ENCODE data around the gene SPATA16.
"Not testable (repeated sequence)": the region's sequence is repeated elsewhere in the genome, so short reads cannot be mapped to it uniquely, and the experiment has no call there.

Gene SPATA16

GRCh38 chr3:172882563-172882962 is 258.5 kb downstream of the SPATA16 start:
- no peak for TF ChIP-seq CTCF (IDR thresholded peaks at IDR 0.05; ENCODE audit: low read depth, low read length)
- no peak for DNase-seq (ENCODE audit: low read depth in 2 of 2)
- H3K4me3 ChIP-seq (replicated peaks in 1 of 2; ENCODE audit: low read depth in 2 of 2, low read length in 2 of 2) = no peak overlapping the region

DNA sequence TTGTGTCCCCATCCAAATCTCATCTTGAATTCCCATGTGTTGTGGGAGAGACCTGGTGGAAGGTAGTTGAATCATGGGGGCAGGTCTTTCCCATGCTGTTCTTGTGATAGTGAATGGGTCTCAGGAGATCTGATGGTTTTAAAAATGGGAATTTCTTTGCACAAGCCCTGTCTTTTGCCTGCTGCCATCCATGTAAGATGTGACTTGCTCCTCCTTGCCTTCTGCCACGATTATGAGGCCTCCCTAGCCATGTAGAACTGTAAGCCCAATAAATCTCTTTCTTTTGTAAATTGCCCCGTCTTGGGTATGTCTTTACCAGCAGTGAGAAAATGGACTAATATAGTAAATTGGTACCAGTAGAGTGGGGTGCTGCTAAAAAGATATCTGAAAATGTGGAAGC is 261.7 kb downstream of the SPATA16 start:
- not testable (repeated sequence) for DNase-seq (ENCODE audit: low read depth in 2 of 2); H3K4me3 ChIP-seq (replicated peaks in 1 of 2; ENCODE audit: low read depth in 2 of 2, low read length in 2 of 2)

DNA sequence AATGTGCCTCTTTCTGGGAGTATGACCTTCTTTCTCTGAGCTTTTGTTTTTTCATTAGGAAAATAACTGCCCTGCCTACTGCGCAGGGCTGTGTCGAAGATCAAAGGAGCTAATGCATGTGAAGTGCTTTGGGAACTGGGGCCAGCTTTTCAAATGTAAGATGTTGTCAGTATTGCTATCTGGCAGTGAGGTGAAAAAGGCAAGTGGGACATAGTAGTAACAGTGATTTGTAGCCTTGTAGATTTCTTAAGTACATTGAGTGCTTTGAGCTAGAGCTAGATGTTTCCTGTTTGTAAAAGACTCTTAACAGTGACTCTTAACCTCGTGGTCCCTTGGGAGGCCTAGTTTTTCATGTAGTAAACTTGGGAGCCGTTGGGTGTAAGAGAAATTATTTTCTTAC is 264.0 kb downstream of the SPATA16 start:
- H3K4me3 ChIP-seq (replicated peaks in 1 of 2; ENCODE audit: low read depth in 2 of 2, low read length in 2 of 2) = no peak overlapping the region
- peak; percentile 53 to 61 for DNase-seq (ENCODE audit: low read depth in 2 of 2)
- no peak for TF ChIP-seq CTCF (IDR thresholded peaks at IDR 0.05; ENCODE audit: low read depth, low read length)

GRCh38 chr3:172876297-172876696 is 264.7 kb downstream of the SPATA16 start:
- no peak overlapping the region for H3K4me3 ChIP-seq (replicated peaks in 1 of 2; ENCODE audit: low read depth in 2 of 2, low read length in 2 of 2)
- TF ChIP-seq CTCF (IDR thresholded peaks at IDR 0.05; ENCODE audit: low read depth, low read length) = no peak
- DNase-seq (ENCODE audit: low read depth in 2 of 2) = no peak

DNA sequence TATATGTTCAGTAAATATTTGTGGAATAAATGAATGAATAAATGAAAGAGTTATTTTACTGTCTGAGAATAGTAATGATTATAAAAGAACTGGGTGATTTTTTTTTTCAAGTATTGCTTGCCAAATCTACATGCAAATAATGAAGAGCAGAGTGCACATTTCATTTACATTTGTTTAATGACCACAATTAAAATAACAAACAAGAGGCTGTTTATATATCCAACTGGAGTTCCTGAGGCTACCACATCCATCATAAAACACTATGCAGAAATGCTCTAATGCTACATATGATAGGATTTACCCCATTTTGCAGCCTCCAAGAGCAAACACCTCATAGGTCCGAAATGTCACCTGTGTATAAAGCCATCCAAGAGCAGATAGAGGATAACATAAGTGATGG is 266.0 kb downstream of the SPATA16 start:
- no peak for TF ChIP-seq CTCF (IDR thresholded peaks at IDR 0.05; ENCODE audit: low read depth, low read length)
- no peak for DNase-seq (ENCODE audit: low read depth in 2 of 2)
- H3K4me3 ChIP-seq (replicated peaks in 1 of 2; ENCODE audit: low read depth in 2 of 2, low read length in 2 of 2) = no peak overlapping the region

DNA sequence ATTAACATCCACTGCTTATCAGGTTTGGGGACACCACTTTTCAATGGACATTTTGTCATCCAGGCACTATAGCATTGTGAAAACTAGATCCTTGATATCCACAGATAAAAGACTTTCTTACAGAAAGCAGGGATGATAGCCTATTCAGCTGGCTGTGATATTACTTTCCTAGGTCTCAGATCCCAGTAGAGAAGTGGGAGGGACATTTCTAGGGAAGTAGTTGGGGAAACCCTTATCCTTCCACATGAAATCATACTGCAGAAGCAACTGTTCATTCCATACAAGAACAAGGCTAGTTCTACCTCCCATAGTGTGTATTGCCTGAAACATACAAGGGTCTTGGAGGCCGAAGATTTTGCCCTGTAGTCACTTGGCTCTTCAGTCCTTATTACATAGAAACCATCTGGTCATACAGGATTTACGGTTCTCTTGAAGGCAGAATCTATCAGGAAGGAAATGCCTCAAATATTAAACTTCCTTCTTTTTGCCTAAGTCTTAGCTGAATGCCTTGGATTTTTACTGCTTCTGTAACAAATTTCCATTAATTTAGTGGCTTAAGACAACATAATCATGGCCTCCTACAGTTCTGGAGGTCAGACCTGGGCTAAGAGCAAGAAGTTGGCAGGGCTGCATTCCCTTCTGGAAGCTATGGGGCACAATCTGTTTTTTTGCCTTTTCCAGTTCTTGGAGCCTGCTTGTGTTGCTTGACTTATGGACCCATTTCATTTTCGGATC is 271.1 kb downstream of the SPATA16 start:
- peak in 1 of 2 donors; percentile 42 for DNase-seq (ENCODE audit: low read depth in 2 of 2)
- TF ChIP-seq CTCF (IDR thresholded peaks at IDR 0.05; ENCODE audit: low read depth, low read length) = no peak

DNA sequence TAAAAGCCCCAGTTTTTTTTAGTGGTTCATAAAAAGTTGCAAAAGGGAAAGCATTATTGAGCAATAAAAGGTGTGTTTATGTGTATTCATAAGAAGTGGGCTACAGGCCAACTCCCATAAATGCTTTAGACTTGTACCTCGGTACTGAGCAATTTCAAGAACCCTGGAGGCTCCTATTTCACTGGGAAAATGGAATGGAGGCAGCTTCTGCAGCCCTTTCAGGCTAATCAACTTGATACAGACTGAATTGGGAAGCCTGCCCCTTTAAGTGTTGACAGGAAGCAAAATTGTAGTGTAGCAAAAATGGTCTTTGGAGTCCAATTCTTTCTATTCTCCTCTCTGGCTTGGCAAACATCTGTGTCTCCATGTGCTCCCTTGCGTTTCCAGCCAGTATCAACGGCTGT is 271.7 kb downstream of the SPATA16 start:
- H3K4me3 ChIP-seq (replicated peaks in 1 of 2; ENCODE audit: low read depth in 2 of 2, low read length in 2 of 2) = no peak overlapping the region
- no peak for TF ChIP-seq CTCF (IDR thresholded peaks at IDR 0.05; ENCODE audit: low read depth, low read length)
- peak; percentile 70 to 84 for DNase-seq (ENCODE audit: low read depth in 2 of 2)

More for the DNA sequence above, 271.1 kb downstream of the SPATA16 start:
- no peak overlapping the region for H3K4me3 ChIP-seq (replicated peaks in 1 of 2; ENCODE audit: low read depth in 2 of 2, low read length in 2 of 2)
